ENCODE measurements around the gene GRIFIN.
A peak's percentile ranks its signal among the peaks of the same experiment; 100 is the strongest.

The GRIFIN gene

GRCh38 chr7:2476298-2476697, at the start of gene GRIFIN:
Gene GRIFIN, minus strand, starts transcription at chr7:2476398. Its CDS starts 15 bp downstream, at chr7:2476383.
- DNase-seq (ENCODE audit: low spot score), result no peak

GRCh38 chr7:2524808-2525657, 48.8 kb upstream of the GRIFIN start:
- no peak for DNase-seq (ENCODE audit: low spot score)

- peak; percentile 94 for DNase-seq (ENCODE audit: low spot score)
Observed at GRCh38 chr7:2523941-2524807, 48.0 kb upstream of the GRIFIN start.

DNA sequence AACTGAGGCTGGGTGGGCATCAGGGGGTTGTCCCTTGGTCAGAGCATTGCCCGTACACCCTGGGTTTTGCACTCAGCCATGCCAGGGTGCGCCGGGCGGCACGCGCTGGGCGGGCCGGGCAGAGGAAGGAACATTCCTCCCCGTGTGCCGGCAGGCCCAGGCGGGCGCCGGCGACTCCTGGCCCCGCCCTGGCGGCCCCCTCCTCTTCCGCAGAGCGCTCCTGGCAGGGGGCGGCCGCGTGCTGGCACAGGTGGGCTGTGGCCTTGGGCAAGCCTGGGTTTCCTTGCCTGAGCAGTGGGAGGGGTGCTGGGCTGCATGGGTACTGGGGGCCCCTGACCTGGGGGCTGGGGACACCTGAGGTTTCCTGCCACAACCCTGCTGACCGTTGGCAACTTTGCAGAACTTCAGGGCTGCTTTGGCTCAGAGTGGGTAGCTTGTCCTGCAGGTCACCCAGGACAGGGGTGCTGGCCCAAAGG, 47.3 kb upstream of the GRIFIN start:
- DNase-seq (ENCODE audit: low spot score), result no peak

- DNase-seq (ENCODE audit: low spot score), result no peak
Observed at GRCh38 chr7:2522780-2523433, 46.7 kb upstream of the GRIFIN start.

DNA sequence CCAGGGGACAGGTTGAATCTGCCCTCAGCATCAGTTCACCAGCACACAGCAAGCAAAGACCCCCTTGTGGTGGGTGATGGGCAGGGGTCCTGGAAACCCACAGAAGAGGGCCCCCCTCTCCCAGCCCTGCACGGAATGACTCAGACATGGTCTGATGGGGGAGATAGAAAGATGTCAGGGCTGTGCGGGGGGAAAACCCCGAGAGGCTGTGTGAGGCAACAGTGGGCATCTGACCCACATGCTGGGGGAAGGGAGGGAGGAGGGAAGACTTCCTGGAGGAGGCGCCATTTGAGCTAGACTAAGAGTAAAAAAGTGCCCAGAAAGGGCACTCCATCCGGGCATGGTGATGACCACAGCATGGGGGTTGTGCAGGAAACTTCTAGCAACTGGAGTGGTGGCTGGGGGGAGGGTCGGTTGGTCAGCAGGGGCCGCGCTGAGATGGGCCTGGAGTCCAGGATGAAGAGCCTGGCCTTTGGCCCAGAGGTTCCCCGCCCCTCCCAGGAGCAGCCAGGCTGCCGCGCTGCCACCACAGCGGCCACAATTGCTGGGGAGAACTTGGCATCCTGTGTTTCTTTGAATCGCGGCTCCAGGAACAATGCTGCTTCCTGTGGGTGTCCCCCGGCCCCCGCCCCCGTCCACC, 45.9 kb upstream of the GRIFIN start:
- no peak for DNase-seq (ENCODE audit: low spot score)

DNA sequence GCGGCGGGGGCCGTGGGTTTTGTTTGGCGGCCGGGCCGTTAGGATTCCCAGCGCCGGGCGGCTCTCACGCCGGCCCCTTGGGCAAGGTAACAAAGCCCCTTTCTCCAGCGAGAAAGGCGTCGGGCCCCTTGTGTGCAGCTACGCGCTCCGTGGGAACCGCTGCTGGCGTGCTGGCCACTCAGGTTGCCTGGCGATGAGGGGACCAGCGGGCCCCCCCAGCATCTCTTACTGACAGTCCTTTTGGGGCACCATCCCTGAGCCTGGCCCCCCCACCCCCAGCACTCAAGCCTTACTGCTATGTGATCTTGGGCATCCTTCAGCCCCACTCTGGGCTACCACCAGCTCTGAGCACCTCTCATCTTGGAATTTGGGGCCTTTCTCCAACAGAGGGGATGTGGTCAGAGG, 45.1 kb upstream of the GRIFIN start:
- no peak for DNase-seq (ENCODE audit: low spot score)

GRCh38 chr7:2520761-2521290, 44.6 kb upstream of the GRIFIN start:
- no peak for DNase-seq (ENCODE audit: low spot score)

- DNase-seq (ENCODE audit: low spot score), result no peak
Observed at GRCh38 chr7:2520131-2520760, 44.0 kb upstream of the GRIFIN start.

DNA sequence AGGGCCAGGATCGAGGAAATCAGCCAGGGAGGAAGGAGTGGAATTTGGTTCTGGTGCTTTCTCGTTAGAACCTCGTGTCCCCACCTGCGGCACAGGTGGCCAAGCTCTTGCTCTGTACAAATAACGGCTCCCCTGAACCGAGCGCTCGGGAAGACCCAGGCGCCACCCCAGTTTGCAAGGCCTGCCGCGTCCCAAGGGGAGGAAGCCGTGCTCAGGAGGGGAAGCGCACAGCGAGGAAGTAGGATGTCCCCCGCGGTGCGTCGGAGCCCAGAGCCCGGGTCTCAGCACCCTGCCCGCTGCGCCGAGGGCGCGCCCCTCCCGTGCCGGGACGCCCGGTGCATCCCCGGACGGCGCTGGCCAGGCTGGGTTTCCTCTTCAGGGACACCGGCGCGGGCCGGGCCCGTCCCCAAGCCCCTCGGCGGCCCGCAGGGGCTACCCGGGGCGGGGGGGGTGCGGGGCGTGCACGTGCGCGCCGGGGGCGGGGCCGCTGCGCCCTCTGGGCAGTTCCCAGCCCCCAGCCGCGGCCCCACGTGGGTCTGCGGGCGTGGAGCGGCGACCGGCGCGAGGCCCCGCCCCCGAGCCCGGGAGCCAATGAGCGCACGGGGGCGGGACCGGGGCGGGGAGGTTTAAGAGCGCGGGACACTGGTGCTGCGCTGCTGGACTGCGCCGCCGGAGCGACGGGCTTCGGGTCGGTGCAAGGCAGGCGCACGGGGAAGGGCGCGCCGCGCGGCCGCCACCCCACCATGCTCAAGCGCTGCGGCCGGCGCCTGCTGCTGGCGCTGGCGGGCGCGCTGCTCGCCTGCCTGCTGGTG, 43.1 kb upstream of the GRIFIN start, which contains the start of gene LFNG:
LFNG (plus strand) TSS at position 656 of the 812 bp plus-strand sequence; CDS start at position 744, 88 bp downstream.
- DNase-seq (ENCODE audit: low spot score), result peak; percentile 90

GRCh38 chr7:2518737-2519118, 42.5 kb upstream of the GRIFIN start:
- DNase-seq (ENCODE audit: low spot score), result no peak

DNA sequence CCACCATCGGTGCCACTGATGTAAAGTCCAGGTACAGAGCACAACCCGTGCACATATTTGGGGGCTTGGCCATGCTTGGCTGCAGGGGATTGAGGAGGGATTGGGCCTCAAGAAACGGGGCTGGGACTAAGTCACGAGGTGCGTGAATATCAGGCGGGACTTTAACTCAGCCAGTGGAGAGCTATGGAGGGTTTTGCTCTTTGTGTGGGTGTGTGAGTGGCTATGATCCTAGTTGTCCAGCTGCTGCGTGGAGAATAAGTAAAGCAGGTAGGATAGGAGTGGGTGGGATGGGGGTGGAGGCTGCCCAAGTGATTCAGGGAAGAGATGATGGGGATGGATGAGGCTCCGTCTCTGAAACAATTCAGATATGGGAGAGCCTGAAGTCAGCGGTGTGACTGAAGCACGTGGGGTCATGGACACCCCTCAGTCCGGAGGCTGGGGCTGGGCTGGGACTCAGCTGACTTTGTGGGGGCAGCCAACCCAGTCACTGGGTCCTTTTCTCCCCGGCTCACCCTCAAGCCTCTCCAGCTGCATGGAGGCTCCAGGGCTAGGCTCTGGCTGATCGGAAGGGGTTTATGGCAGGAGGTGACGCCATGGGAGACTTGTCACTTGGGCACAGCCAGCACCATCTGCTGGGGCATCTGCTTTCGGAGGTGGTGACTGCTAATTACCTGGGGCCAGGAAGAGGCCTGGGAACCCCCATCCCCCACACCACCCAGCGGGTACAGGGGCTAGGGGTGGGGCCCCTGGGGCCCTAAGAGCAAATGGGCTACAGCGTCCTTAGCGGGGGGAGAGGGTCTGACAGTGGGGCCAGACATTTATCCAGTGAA, 41.7 kb upstream of the GRIFIN start:
- no peak for DNase-seq (ENCODE audit: low spot score)

- DNase-seq (ENCODE audit: low spot score), result no peak
Observed at GRCh38 chr7:2517026-2517425, 40.8 kb upstream of the GRIFIN start.

DNA sequence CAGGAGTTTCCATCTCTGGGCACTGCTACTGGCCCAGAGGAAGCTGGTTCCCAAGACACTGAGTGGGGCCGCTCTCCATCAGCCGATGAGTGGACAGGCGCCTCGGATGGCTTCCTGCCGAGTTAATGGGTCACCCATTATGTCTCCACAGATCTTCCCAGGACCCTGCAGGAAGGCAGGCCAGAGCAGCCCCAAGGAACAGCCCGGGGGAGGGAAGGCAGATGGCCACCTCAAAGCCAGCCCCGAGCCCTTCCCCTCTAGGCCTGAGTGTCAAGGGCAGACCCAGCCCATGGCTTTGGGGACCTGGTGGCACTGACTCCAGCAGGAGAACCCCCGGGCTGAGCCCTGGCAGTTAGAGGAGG, 40.0 kb upstream of the GRIFIN start:
- DNase-seq (ENCODE audit: low spot score), result no peak

GRCh38 chr7:2515424-2516193, 39.4 kb upstream of the GRIFIN start:
- no peak for DNase-seq (ENCODE audit: low spot score)

GRCh38 chr7:2514473-2515423, 38.5 kb upstream of the GRIFIN start:
- no peak for DNase-seq (ENCODE audit: low spot score)

DNA sequence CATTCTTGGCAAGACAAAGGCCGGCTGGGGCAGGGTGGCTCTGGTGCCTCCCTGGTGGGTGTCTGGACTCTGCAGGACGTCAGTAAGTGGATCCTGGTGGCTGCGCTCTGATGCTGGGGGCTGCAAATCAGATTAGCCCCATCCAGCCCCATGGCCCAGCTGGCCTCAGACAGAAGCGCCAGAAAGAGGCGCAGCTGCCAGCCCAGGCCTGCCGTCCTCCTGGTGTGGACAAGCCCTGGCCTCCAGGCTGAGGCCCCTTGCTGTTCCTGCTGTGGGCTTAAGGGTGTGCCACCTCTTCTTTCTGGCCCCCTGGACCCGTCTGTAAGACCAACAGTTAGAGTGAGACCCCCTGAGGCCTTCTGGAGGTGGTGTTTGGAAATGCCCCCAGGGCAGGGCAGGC, 37.5 kb upstream of the GRIFIN start:
- no peak for DNase-seq (ENCODE audit: low spot score)

Measured in putamen (tissue), 1 donor.